Sigmoid colon (tissue), 7 donors: ENCODE results near the gene OTOF. TPM values are rescaled to one million over a fixed set of nuclear protein-coding genes. Genes with fewer than 3 reads are reported as not detected.

Experiments
- DNase-seq: peaks from one replicate; pipeline ENCODE4 v3.0.0-alpha.2; 2019
- H3K27ac ChIP-seq, 4 donors: fragments of 200-600 bp; sonication (generic); one replicate each; pipeline ENCODE4 v1.5.1; 2016 to 2019; ENCODE audit warnings: mild to moderate bottlenecking in 1 of 4
- H3K27me3 ChIP-seq, 3 donors: fragments of 200-600 bp; sonication (generic); one replicate each; pipeline ENCODE4 v1.5.1; 2019; ENCODE audit warnings: mild to moderate bottlenecking in 1 of 3
- H3K36me3 ChIP-seq, 4 donors: fragments of 200-600 bp; sonication (generic); one replicate each; pipeline ENCODE4 v1.5.1; 2016 to 2019
- H3K4me1 ChIP-seq, 4 donors: fragments of 200-600 bp; sonication (generic); one replicate each; pipeline ENCODE4 v1.5.1; 2017 to 2019
- H3K4me3 ChIP-seq, 4 donors: fragments of 200-600 bp; sonication (generic); one replicate each; pipeline ENCODE4 v1.5.1; 2017 to 2019; ENCODE audit warnings: mild to moderate bottlenecking in 2 of 4, moderate library complexity in 1 of 4
- H3K9me3 ChIP-seq, 4 donors: fragments of 200-600 bp in 3 of 4; sonication (generic) in 3 of 4; one replicate each; pipeline versions ENCODE4 v1.5.1 to v1.6.1; 2013 to 2019
- CTCF ChIP-seq, 4 experiments: fragments of 450-650 bp in 3 of 4; fragments of 200-600 bp in 1 of 4; IDR thresholded peaks; one replicate each; pipeline ENCODE4 v1.5.1; 2016 to 2019; ENCODE audit warnings: antibody characterized with exemption in 4 of 4, mild to moderate bottlenecking in 3 of 4, moderate library complexity in 2 of 4
- EP300 ChIP-seq, 4 donors: sonication (generic); formaldehyde crosslinking; IDR thresholded peaks; one replicate each; pipeline ENCODE4 v1.6.1; 2017; ENCODE audit warnings: antibody characterized with exemption in 4 of 4
- POLR2A ChIP-seq, 2 donors: fragments of 450-650 bp; IDR thresholded peaks; one replicate each; pipeline ENCODE4 v1.6.1; 2016; ENCODE audit warnings: antibody characterized with exemption in 2 of 2, mild to moderate bottlenecking in 2 of 2, moderate library complexity in 2 of 2
- POLR2AphosphoS5 ChIP-seq, 4 donors: sonication (generic); formaldehyde crosslinking; IDR thresholded peaks; one replicate each; pipeline ENCODE4 v1.6.1; 2017; ENCODE audit warnings: antibody characterized with exemption in 4 of 4
- WGBS, 2 donors: extraction: QIAGEN DNeasy Blood & Tissue Kit; methylation state at CpG; one replicate each; pipeline ENCODE4 v1.1.7; 2013; 5-methylcytosine and 5-hydroxymethylcytosine counted together
- intact Hi-C: fragments of 100-400 bp; cut with DNase I; formaldehyde crosslinking; loops from one replicate; pipeline ENCODE4 v1.15.1; 2023
- polyA plus RNA-seq, 3 donors: library from polyadenylated mRNA; stranded (reverse); fragments of 200-250 nt; gene quantifications; one replicate each; pipeline ENCODE4 v1.2.3, GENCODE V29; 2013
- total RNA-seq, 4 donors: library from RNA; depleted of rRNA; stranded (reverse); fragments of >200 nt; gene quantifications; one replicate each; pipeline ENCODE4 v1.1.0, GENCODE V29; 2016
- donor health status: healthy with polysubstance abuse.
- donor health status: Bipolar disorder and iron deficiency.
- donor health status: healthy.

The OTOF gene
- total and polyA plus RNA-seq, 7 donors, result 0.32 to 0.71 TPM; not detected in 5

DNA sequence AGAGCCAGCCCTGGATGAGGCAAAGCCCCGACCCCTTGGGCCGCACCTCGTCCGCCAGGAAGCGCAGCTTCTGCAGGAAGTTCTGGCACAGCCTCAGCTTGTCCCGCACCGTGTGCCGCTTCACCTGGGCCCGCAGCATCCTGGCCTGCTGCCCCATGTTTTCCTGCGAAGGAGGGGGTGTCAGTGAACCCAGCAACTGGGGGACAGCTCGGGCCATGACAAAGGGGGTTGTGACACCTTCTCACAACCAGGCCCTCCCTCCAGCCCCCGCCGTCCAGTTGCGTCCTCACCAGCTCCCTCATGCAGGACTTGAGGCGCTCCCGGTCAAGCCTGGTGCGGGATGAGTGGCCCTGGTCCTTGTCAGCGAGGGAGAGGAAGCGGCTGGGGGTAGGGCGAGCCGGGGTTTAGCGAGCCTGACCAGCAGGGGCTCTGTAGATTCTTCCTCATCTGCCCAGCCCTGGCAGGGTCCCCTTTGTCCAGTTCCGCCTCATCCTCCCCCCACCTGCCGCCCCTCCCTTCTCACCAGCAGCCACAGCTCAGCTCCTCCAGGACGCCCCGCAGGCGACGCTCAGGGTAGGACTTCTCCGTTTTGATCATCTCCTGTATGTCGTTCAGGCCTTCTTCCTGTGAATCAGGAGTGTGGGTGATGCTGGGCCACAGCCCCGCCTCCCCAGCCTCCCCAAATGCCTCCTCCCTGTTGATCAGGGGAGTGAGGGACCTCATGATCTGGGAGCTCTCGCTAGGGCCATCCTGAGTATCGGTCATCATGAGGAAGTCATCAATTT, 606 bp downstream of the OTOF start:
- no peak for TF ChIP-seq POLR2A (IDR thresholded peaks at IDR 0.05)
- TF ChIP-seq POLR2AphosphoS5 (IDR thresholded peaks at IDR 0.05), result no peak
- TF ChIP-seq EP300 (IDR thresholded peaks at IDR 0.05), result no peak
- Histone ChIP-seq H3K4me1 (no peaks in the 10 kb centered on the region), H3K4me3 (no peak overlapping the region), H3K27me3 (no peaks in the 10 kb centered on the region), H3K9me3 (no peaks in the 10 kb centered on the region), H3K27ac (no peak overlapping the region), H3K36me3 (no peaks in the 10 kb centered on the region)
- WGBS, 2 donors, result 63 to 76% methylated on average over 33 of the region's 33 CpGs
- DNase-seq, result no peak
- intact Hi-C loops, result no loop called here

- no peak for TF ChIP-seq CTCF (IDR thresholded peaks at IDR 0.05)
- TF ChIP-seq POLR2A (IDR thresholded peaks at IDR 0.05), result no peak
- no peak for TF ChIP-seq EP300 (IDR thresholded peaks at IDR 0.05)
- TF ChIP-seq POLR2AphosphoS5 (IDR thresholded peaks at IDR 0.05), result no peak
- Histone ChIP-seq H3K27me3 (no peaks in the 10 kb centered on the region), H3K27ac (no peak overlapping the region), H3K4me3 (no peak overlapping the region), H3K4me1 (no peaks in the 10 kb centered on the region), H3K9me3 (no peaks in the 10 kb centered on the region), H3K36me3 (no peaks in the 10 kb centered on the region)
- no peak for DNase-seq
- WGBS, 2 donors, result 80 to 89% methylated on average over 22 of the region's 22 CpGs
- intact Hi-C loops, result no loop called here
Observed at GRCh38 chr2:26475832-26476501, 2.0 kb downstream of the OTOF start.

DNA sequence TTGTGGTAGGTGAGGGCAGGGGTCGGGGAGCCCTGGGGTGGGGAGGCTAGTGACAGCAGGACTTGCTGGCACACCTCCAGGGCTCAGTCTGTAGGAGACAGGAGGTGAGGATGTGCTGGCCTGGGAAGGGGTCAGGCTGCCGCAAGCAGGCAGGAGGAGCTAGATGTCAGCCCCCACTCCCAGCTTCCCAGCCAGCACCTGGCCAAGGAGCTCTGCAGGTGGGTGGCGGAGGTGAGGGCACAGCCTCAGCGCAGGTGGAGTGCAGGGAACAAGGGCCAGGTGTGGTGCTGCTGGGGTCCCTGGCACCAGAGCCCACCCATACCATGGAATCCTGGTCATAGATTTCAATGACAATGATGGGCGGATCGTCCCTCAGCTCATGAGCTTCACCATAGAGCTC, 2.9 kb downstream of the OTOF start:
- Histone ChIP-seq H3K4me3 (no peak overlapping the region), H3K27me3 (no peaks in the 10 kb centered on the region), H3K9me3 (no peaks in the 10 kb centered on the region), H3K27ac (no peak overlapping the region), H3K4me1 (no peaks in the 10 kb centered on the region), H3K36me3 (no peaks in the 10 kb centered on the region)
- intact Hi-C loops, result no loop called here
- 95 to 97% methylated on average over 6 of the region's 6 CpGs for WGBS, 2 donors
- DNase-seq, result no peak
- TF ChIP-seq EP300 (IDR thresholded peaks at IDR 0.05), result no peak
- TF ChIP-seq POLR2A (IDR thresholded peaks at IDR 0.05), result no peak
- TF ChIP-seq POLR2AphosphoS5 (IDR thresholded peaks at IDR 0.05), result no peak
- no peak for TF ChIP-seq CTCF (IDR thresholded peaks at IDR 0.05)

GRCh38 chr2:26474261-26474785, 3.6 kb downstream of the OTOF start:
- WGBS, 2 donors, result 94% methylated on average over 14 of the region's 14 CpGs
- no peak overlapping the region for H3K4me3 ChIP-seq

More at GRCh38 chr2:26474261-26474785, 3.6 kb downstream of the OTOF start:
- H3K27me3 ChIP-seq, result no peaks in the 10 kb centered on the region
- intact Hi-C loops, result no loop called here
- no peak for DNase-seq
- H3K36me3 ChIP-seq, result no peaks in the 10 kb centered on the region
- peaks cover 0 to 2% (median under 1%) of the 10 kb centered on the region in 4 donors for H3K9me3 ChIP-seq
- TF ChIP-seq POLR2AphosphoS5 (IDR thresholded peaks at IDR 0.05) (no peak), CTCF (IDR thresholded peaks at IDR 0.05) (no peak), POLR2A (IDR thresholded peaks at IDR 0.05) (no peak), EP300 (IDR thresholded peaks at IDR 0.05) (no peak)
- H3K4me1 ChIP-seq, result no peaks in the 10 kb centered on the region
- H3K27ac ChIP-seq, result no peak overlapping the region
